ENCODE measurements around the gene FXYD4.
A peak's percentile ranks its signal among the peaks of the same experiment; 100 is the strongest.

Gene FXYD4

GRCh38 chr10:43394868-43395267 is 23.4 kb downstream of the FXYD4 start:
- no peak overlapping the region for H2AK5ac ChIP-seq (ENCODE audit: low read depth, low read length)
- H3K36me3 ChIP-seq (replicated peaks in 1 of 2; ENCODE audit: control insufficient read depth in 2 of 2, insufficient read depth in 2 of 2, low read length in 2 of 2) = peaks cover 20 to 81% of the 10 kb centered on the region in 2 donors
- no peak overlapping the region for H3K27ac ChIP-seq (replicated peaks; ENCODE audit: low read length)
- H3K79me1 ChIP-seq (ENCODE audit: low read depth, low read length) = peaks cover 10% of the 10 kb centered on the region
- peaks cover 9 to 13% of the 10 kb centered on the region in 2 donors for H3K4me1 ChIP-seq (ENCODE audit: control insufficient read depth in 2 of 2, insufficient read depth in 1 of 2, low read depth in 1 of 2, low read length in 2 of 2)
- no peak overlapping the region for H2BK12ac ChIP-seq (ENCODE audit: low read length)
- DNase-seq (ENCODE audit: low spot score) = no peak
- no CpG with 5 or more reads among the region's 6 CpGs for WGBS, 2 donors (ENCODE audit: extremely low coverage in 2 of 2, insufficient read length in 2 of 2, insufficient replicate concordance in 1 of 2)
- no peak overlapping the region for H3K4ac ChIP-seq (ENCODE audit: low read length)
- no peak overlapping the region for H3K18ac ChIP-seq (ENCODE audit: low read length)
- no peak overlapping the region for H4K8ac ChIP-seq (ENCODE audit: low read depth, low read length)
- no peaks in the 10 kb centered on the region for H3K27me3 ChIP-seq (ENCODE audit: control insufficient read depth in 3 of 3, insufficient read depth in 3 of 3, low read depth in 1 of 3, low read length in 3 of 3)
- H2BK15ac ChIP-seq (ENCODE audit: low read length) = no peak overlapping the region
- H3K9ac ChIP-seq (ENCODE audit: low read depth, low read length, poor library complexity) = no peak overlapping the region
- H3K14ac ChIP-seq (ENCODE audit: low read length) = no peak overlapping the region
- H3K4me3 ChIP-seq (ENCODE audit: low read length in 2 of 2) = peak overlapping the region in 1 of 2 donors; percentile 78
- H4K91ac ChIP-seq (ENCODE audit: low read depth, low read length, poor library complexity) = no peak overlapping the region
- no peak overlapping the region for H3K4me2 ChIP-seq (ENCODE audit: insufficient read depth, low read length, poor library complexity, severe bottlenecking)
- H2BK120ac ChIP-seq (ENCODE audit: low read depth, low read length) = no peak overlapping the region
- no peak overlapping the region for H2BK5ac ChIP-seq (ENCODE audit: low read length)
- H2AFZ ChIP-seq (ENCODE audit: low read length) = no peak overlapping the region
- H3K23ac ChIP-seq (ENCODE audit: low read depth, low read length, poor library complexity) = no peak overlapping the region
- H3K9me3 ChIP-seq (replicated peaks in 1 of 2; ENCODE audit: control insufficient read depth in 2 of 2, insufficient read depth in 1 of 2, low read depth in 1 of 2, low read length in 2 of 2) = no peaks in the 10 kb centered on the region

- Histone ChIP-seq H4K91ac (ENCODE audit: low read depth, low read length, poor library complexity) (no peak overlapping the region), H3K18ac (ENCODE audit: low read length) (peak overlapping the region; percentile 7), H3K36me3 (replicated peaks in 1 of 2; ENCODE audit: control insufficient read depth in 2 of 2, insufficient read depth in 2 of 2, low read length in 2 of 2) (peaks cover 17 to 81% of the 10 kb centered on the region in 2 donors), H3K9me3 (replicated peaks in 1 of 2; ENCODE audit: control insufficient read depth in 2 of 2, insufficient read depth in 1 of 2, low read depth in 1 of 2, low read length in 2 of 2) (no peaks in the 10 kb centered on the region), H3K14ac (ENCODE audit: low read length) (no peak overlapping the region), H3K27me3 (ENCODE audit: control insufficient read depth in 3 of 3, insufficient read depth in 3 of 3, low read depth in 1 of 3, low read length in 3 of 3) (no peaks in the 10 kb centered on the region), H2AK5ac (ENCODE audit: low read depth, low read length) (peak overlapping the region; percentile 71), H4K8ac (ENCODE audit: low read depth, low read length) (no peak overlapping the region), H3K4me2 (ENCODE audit: insufficient read depth, low read length, poor library complexity, severe bottlenecking) (peak overlapping the region; percentile 88), H3K9ac (ENCODE audit: low read depth, low read length, poor library complexity) (peak overlapping the region; percentile 82), H3K4me1 (ENCODE audit: control insufficient read depth in 2 of 2, insufficient read depth in 1 of 2, low read depth in 1 of 2, low read length in 2 of 2) (peaks cover 9 to 13% of the 10 kb centered on the region in 2 donors), H2BK12ac (ENCODE audit: low read length) (no peak overlapping the region), H2BK120ac (ENCODE audit: low read depth, low read length) (no peak overlapping the region), H2AFZ (ENCODE audit: low read length) (no peak overlapping the region), H3K4ac (ENCODE audit: low read length) (no peak overlapping the region), H3K23ac (ENCODE audit: low read depth, low read length, poor library complexity) (no peak overlapping the region), H3K79me1 (ENCODE audit: low read depth, low read length) (peaks cover 9% of the 10 kb centered on the region), H2BK5ac (ENCODE audit: low read length) (peak overlapping the region; percentile 91), H3K4me3 (ENCODE audit: low read length in 2 of 2) (peak overlapping the region; percentile 78 to 87), H3K27ac (replicated peaks; ENCODE audit: low read length) (no peak overlapping the region), H2BK15ac (ENCODE audit: low read length) (no peak overlapping the region)
- WGBS, 2 donors (ENCODE audit: extremely low coverage in 2 of 2, insufficient read length in 2 of 2, insufficient replicate concordance in 1 of 2) = no CpG with 5 or more reads among the region's 18 CpGs
- no peak for DNase-seq (ENCODE audit: low spot score)
These were observed 24.2 kb downstream of the FXYD4 start for GRCh38 chr10:43395571-43396060.

GRCh38 chr10:43396061-43396927 is 24.9 kb downstream of the FXYD4 start:
- peak overlapping the region; percentile 88 for H3K4me2 ChIP-seq (ENCODE audit: insufficient read depth, low read length, poor library complexity, severe bottlenecking)
- no peak overlapping the region for H3K4ac ChIP-seq (ENCODE audit: low read length)
- H3K9me3 ChIP-seq (replicated peaks in 1 of 2; ENCODE audit: control insufficient read depth in 2 of 2, insufficient read depth in 1 of 2, low read depth in 1 of 2, low read length in 2 of 2) = no peaks in the 10 kb centered on the region
- H4K8ac ChIP-seq (ENCODE audit: low read depth, low read length) = no peak overlapping the region
- H2BK15ac ChIP-seq (ENCODE audit: low read length) = no peak overlapping the region
- peak overlapping the region; percentile 71 for H2AK5ac ChIP-seq (ENCODE audit: low read depth, low read length)
- peak overlapping the region; percentile 93 for H3K27ac ChIP-seq (replicated peaks; ENCODE audit: low read length)
- no CpG with 5 or more reads among the region's 71 CpGs for WGBS, 2 donors (ENCODE audit: extremely low coverage in 2 of 2, insufficient read length in 2 of 2, insufficient replicate concordance in 1 of 2)
- H2BK12ac ChIP-seq (ENCODE audit: low read length) = no peak overlapping the region
- peak overlapping the region; percentile 81 for H2AFZ ChIP-seq (ENCODE audit: low read length)
- H3K23ac ChIP-seq (ENCODE audit: low read depth, low read length, poor library complexity) = peak overlapping the region; percentile 98
- H2BK120ac ChIP-seq (ENCODE audit: low read depth, low read length) = no peak overlapping the region
- peaks cover 16 to 80% of the 10 kb centered on the region in 2 donors for H3K36me3 ChIP-seq (replicated peaks in 1 of 2; ENCODE audit: control insufficient read depth in 2 of 2, insufficient read depth in 2 of 2, low read length in 2 of 2)
- H3K9ac ChIP-seq (ENCODE audit: low read depth, low read length, poor library complexity) = peak overlapping the region; percentile 79
- H3K79me1 ChIP-seq (ENCODE audit: low read depth, low read length) = peaks cover 9% of the 10 kb centered on the region
- peak overlapping the region; percentile 78 to 87 for H3K4me3 ChIP-seq (ENCODE audit: low read length in 2 of 2)
- no peaks in the 10 kb centered on the region for H3K27me3 ChIP-seq (ENCODE audit: control insufficient read depth in 3 of 3, insufficient read depth in 3 of 3, low read depth in 1 of 3, low read length in 3 of 3)
- peak; percentile 68 for DNase-seq (ENCODE audit: low spot score)
- H4K91ac ChIP-seq (ENCODE audit: low read depth, low read length, poor library complexity) = no peak overlapping the region
- no peak overlapping the region for H3K14ac ChIP-seq (ENCODE audit: low read length)
- H3K18ac ChIP-seq (ENCODE audit: low read length) = peak overlapping the region; percentile 91
- peaks cover 9 to 13% of the 10 kb centered on the region in 2 donors for H3K4me1 ChIP-seq (ENCODE audit: control insufficient read depth in 2 of 2, insufficient read depth in 1 of 2, low read depth in 1 of 2, low read length in 2 of 2)
- H2BK5ac ChIP-seq (ENCODE audit: low read length) = peak overlapping the region; percentile 91

GRCh38 chr10:43396928-43397624 is 25.6 kb downstream of the FXYD4 start:
- Histone ChIP-seq H2BK5ac (ENCODE audit: low read length) (peak overlapping the region; percentile 91), H3K9me3 (replicated peaks in 1 of 2; ENCODE audit: control insufficient read depth in 2 of 2, insufficient read depth in 1 of 2, low read depth in 1 of 2, low read length in 2 of 2) (no peaks in the 10 kb centered on the region), H3K4me2 (ENCODE audit: insufficient read depth, low read length, poor library complexity, severe bottlenecking) (peak overlapping the region; percentile 88), H4K8ac (ENCODE audit: low read depth, low read length) (no peak overlapping the region), H2BK12ac (ENCODE audit: low read length) (no peak overlapping the region), H3K14ac (ENCODE audit: low read length) (no peak overlapping the region), H3K9ac (ENCODE audit: low read depth, low read length, poor library complexity) (peak overlapping the region; percentile 83), H3K4me3 (ENCODE audit: low read length in 2 of 2) (peak overlapping the region; percentile 78 to 79), H3K23ac (ENCODE audit: low read depth, low read length, poor library complexity) (peak overlapping the region; percentile 87), H2BK120ac (ENCODE audit: low read depth, low read length) (no peak overlapping the region), H3K27ac (replicated peaks; ENCODE audit: low read length) (peak overlapping the region; percentile 93), H3K27me3 (ENCODE audit: control insufficient read depth in 3 of 3, insufficient read depth in 3 of 3, low read depth in 1 of 3, low read length in 3 of 3) (no peaks in the 10 kb centered on the region), H3K4ac (ENCODE audit: low read length) (no peak overlapping the region), H2AFZ (ENCODE audit: low read length) (peak overlapping the region; percentile 81), H3K36me3 (replicated peaks in 1 of 2; ENCODE audit: control insufficient read depth in 2 of 2, insufficient read depth in 2 of 2, low read length in 2 of 2) (peaks cover 10 to 79% of the 10 kb centered on the region in 2 donors), H2BK15ac (ENCODE audit: low read length) (no peak overlapping the region), H3K4me1 (ENCODE audit: control insufficient read depth in 2 of 2, insufficient read depth in 1 of 2, low read depth in 1 of 2, low read length in 2 of 2) (peaks cover 13% of the 10 kb centered on the region in 2 donors), H3K18ac (ENCODE audit: low read length) (peak overlapping the region; percentile 97), H2AK5ac (ENCODE audit: low read depth, low read length) (no peak overlapping the region), H3K79me1 (ENCODE audit: low read depth, low read length) (peaks cover 7% of the 10 kb centered on the region), H4K91ac (ENCODE audit: low read depth, low read length, poor library complexity) (peak overlapping the region; percentile 66)
- WGBS, 2 donors (ENCODE audit: extremely low coverage in 2 of 2, insufficient read length in 2 of 2, insufficient replicate concordance in 1 of 2) = no CpG with 5 or more reads among the region's 70 CpGs
- peak; percentile 79 for DNase-seq (ENCODE audit: low spot score)
